Mucosa of stomach (tissue), 1 donor: ENCODE results near the gene SIK3.
"Not testable (repeated sequence)": the region's sequence is repeated elsewhere in the genome, so short reads cannot be mapped to it uniquely, and the experiment has no call there.

ENCODE experiments used
- H3K27me3 ChIP-seq: one replicate; pipeline ENCODE4 v1.7.0; 2013; ENCODE audit warnings: mild to moderate bottlenecking, low read length; ENCODE audit not compliant: control insufficient read depth, insufficient read depth
- H3K36me3 ChIP-seq: one replicate; pipeline ENCODE4 v1.7.0; 2013; ENCODE audit warnings: low read length; ENCODE audit not compliant: control insufficient read depth, insufficient read depth
- H3K4me1 ChIP-seq: one replicate; pipeline ENCODE4 v1.7.0; 2013; ENCODE audit warnings: mild to moderate bottlenecking, low read length; ENCODE audit not compliant: control insufficient read depth, insufficient read depth
- H3K4me3 ChIP-seq: one replicate; pipeline ENCODE4 v1.7.0; 2013; ENCODE audit warnings: low read length
- H3K9ac ChIP-seq: one replicate; pipeline ENCODE4 v1.7.0; 2013; ENCODE audit warnings: mild to moderate bottlenecking, low read length, moderate library complexity
- H3K9me3 ChIP-seq: one replicate; pipeline ENCODE4 v1.7.0; 2013; ENCODE audit warnings: mild to moderate bottlenecking, low read length, moderate library complexity; ENCODE audit not compliant: control insufficient read depth
- donor health status: Pancreatic carcinoma.

The SIK3 gene

GRCh38 chr11:116821050-116821918 lies 276.9 kb downstream of the SIK3 start:
- no peak overlapping the region for H3K4me3 ChIP-seq
- no peaks in the 10 kb centered on the region for H3K27me3 ChIP-seq
- H3K9me3 ChIP-seq = no peaks in the 10 kb centered on the region
- no peaks in the 10 kb centered on the region for H3K4me1 ChIP-seq
- no peaks in the 10 kb centered on the region for H3K36me3 ChIP-seq
- H3K9ac ChIP-seq = no peak overlapping the region

DNA sequence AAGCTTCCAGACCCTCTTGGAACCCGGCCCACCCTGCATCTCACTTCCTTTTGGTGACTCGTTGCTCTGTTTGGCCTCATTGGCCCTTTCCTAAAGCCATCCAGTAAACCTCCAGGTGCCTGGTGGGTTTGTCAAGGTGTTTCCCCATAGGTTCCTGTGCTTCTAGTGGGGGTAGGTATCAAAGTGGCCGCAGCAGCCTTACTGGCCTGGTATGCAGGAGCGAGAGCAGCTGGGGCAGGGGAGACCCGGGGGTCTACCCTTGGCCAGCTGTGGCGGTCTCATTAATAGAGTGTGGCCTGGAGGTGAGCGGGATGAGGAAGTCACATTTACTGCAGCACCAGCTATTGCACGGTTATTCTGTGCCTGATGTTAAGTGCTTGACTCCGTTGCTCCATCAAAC lies 279.2 kb downstream of the SIK3 start:
- Histone ChIP-seq H3K9ac (no peak overlapping the region), H3K4me3 (no peak overlapping the region), H3K27me3 (no peaks in the 10 kb centered on the region), H3K9me3 (no peaks in the 10 kb centered on the region), H3K4me1 (peaks cover 3% of the 10 kb centered on the region), H3K36me3 (no peaks in the 10 kb centered on the region)

- Histone ChIP-seq H3K9ac (no peak overlapping the region), H3K4me1 (peaks cover 18% of the 10 kb centered on the region), H3K36me3 (no peaks in the 10 kb centered on the region), H3K9me3 (no peaks in the 10 kb centered on the region), H3K27me3 (no peaks in the 10 kb centered on the region), H3K4me3 (no peak overlapping the region)
These were observed 283.7 kb downstream of the SIK3 start for GRCh38 chr11:116814502-116814901.

GRCh38 chr11:116813781-116814471 lies 284.3 kb downstream of the SIK3 start:
- Histone ChIP-seq H3K4me3 (no peak overlapping the region), H3K4me1 (peaks cover 21% of the 10 kb centered on the region), H3K36me3 (no peaks in the 10 kb centered on the region), H3K9ac (no peak overlapping the region), H3K27me3 (no peaks in the 10 kb centered on the region), H3K9me3 (no peaks in the 10 kb centered on the region)

GRCh38 chr11:116813170-116813569 lies 285.1 kb downstream of the SIK3 start:
- Histone ChIP-seq H3K4me1 (peaks cover 27% of the 10 kb centered on the region), H3K4me3 (no peak overlapping the region), H3K9ac (no peak overlapping the region), H3K27me3 (no peaks in the 10 kb centered on the region), H3K36me3 (no peaks in the 10 kb centered on the region), H3K9me3 (no peaks in the 10 kb centered on the region)

- H3K4me1 ChIP-seq = peaks cover 36% of the 10 kb centered on the region
- no peak overlapping the region for H3K9ac ChIP-seq
- H3K4me3 ChIP-seq = no peak overlapping the region
- H3K27me3 ChIP-seq = no peaks in the 10 kb centered on the region
- H3K36me3 ChIP-seq = no peaks in the 10 kb centered on the region
- no peaks in the 10 kb centered on the region for H3K9me3 ChIP-seq
These were observed 286.1 kb downstream of the SIK3 start for GRCh38 chr11:116812109-116812508.

DNA sequence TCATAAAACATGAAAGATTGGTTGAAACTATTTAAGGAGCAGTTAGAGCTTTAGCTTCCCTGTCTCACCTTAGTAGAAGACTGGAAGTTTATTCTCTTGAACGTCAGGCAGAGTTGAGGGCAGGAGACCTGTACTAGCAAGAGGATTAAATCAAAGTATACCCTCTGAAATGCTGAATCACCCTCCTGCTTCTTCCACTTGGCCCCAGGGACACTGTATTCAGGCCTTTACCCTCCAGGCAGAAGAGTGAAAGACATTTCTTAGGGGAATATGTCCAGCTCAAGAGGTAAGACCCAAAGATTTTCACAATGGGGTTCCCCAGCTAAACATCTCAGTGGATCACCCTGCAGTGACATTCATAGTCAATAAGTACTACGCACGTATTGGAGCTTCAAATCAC lies 287.0 kb downstream of the SIK3 start:
- H3K27me3 ChIP-seq = no peaks in the 10 kb centered on the region
- no peaks in the 10 kb centered on the region for H3K36me3 ChIP-seq
- H3K9ac ChIP-seq = no peak overlapping the region
- peaks cover 44% of the 10 kb centered on the region for H3K4me1 ChIP-seq
- no peaks in the 10 kb centered on the region for H3K9me3 ChIP-seq
- no peak overlapping the region for H3K4me3 ChIP-seq

DNA sequence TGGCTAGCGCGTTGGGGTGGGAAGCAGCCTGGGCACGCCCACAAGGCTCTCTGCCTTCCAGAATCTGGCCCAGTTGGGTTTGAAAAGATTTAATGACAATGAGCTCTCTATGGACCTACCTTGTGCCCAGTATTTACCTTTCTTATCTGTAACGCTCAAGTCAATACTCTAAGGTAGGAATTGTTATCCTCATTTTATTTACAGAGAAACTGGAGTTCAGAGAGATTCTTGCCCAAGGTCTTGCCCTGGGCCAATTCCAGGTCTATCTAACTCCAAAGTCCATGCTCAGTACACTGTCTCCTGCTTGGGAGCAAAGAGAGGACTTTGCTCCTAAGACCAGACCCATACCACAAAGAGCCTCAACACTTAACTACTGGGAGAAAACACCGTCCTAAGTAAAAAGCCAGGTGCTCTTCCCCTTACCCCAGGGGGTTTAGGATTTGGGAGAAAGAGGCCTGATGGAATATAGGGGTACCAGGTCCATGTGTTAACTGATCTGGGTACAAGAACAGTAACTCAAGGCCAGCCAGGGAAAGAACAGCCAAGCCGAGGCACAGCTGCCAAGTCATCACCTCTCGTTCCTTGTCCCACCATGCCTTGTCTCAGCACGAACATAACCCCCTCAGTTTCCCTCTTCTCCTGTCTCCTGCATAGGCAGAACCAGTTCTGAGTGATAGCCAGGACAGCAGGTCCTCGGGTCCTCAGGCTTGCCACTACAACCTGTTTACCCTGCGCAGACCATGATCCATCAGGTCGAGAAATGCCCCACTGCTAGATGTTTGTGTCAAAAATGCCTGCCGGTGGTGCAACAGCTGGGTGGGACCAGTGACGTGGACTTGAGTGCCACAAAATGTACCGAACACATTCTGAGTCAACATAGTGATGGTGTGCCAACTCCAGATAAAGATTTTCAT lies 289.7 kb downstream of the SIK3 start:
- H3K27me3 ChIP-seq = no peaks in the 10 kb centered on the region
- H3K4me1 ChIP-seq = peaks cover 40% of the 10 kb centered on the region
- no peaks in the 10 kb centered on the region for H3K36me3 ChIP-seq
- H3K9me3 ChIP-seq = no peaks in the 10 kb centered on the region
- H3K4me3 ChIP-seq = peak overlapping the region; percentile 29
- H3K9ac ChIP-seq = peak overlapping the region; percentile 54

DNA sequence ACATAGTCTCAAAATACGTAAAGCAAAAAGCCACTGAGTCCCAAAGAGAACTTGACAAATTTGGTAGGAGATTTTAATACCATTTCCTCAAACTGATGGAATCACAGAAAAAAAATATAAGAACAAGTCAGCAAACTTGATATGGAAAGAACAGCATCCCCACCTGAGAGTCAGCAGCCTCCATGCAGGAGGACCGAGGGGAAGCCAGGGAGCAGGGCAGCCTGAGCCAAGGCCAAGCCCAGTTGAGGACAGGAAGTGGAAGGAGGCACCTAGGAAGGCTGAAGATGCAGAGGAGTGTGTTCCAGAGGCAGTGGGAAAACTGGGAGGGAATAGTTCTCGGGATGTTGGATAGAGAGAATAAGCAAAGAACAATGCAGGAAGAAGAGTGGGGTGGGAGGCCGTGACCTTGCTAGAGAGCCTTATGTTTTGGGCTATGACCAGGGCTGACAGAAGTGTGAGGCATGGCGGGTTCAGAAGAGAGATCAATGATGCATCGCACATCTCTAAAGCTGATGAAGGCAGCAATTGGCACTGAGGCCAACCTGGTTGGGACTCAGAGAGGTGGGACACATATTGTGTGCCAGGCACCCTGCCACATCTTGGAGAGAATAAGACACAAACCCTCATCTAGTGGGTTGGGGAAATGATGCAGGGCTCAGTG lies 290.5 kb downstream of the SIK3 start:
- no peaks in the 10 kb centered on the region for H3K9me3 ChIP-seq
- H3K4me1 ChIP-seq = peaks cover 36% of the 10 kb centered on the region
- no peak overlapping the region for H3K9ac ChIP-seq
- no peak overlapping the region for H3K4me3 ChIP-seq
- H3K36me3 ChIP-seq = no peaks in the 10 kb centered on the region
- no peaks in the 10 kb centered on the region for H3K27me3 ChIP-seq

GRCh38 chr11:116804001-116804400 lies 294.2 kb downstream of the SIK3 start:
- no peaks in the 10 kb centered on the region for H3K9me3 ChIP-seq
- H3K4me1 ChIP-seq = peaks cover 27% of the 10 kb centered on the region
- no peaks in the 10 kb centered on the region for H3K36me3 ChIP-seq
- no peaks in the 10 kb centered on the region for H3K27me3 ChIP-seq
- H3K4me3 ChIP-seq = no peak overlapping the region
- H3K9ac ChIP-seq = no peak overlapping the region

DNA sequence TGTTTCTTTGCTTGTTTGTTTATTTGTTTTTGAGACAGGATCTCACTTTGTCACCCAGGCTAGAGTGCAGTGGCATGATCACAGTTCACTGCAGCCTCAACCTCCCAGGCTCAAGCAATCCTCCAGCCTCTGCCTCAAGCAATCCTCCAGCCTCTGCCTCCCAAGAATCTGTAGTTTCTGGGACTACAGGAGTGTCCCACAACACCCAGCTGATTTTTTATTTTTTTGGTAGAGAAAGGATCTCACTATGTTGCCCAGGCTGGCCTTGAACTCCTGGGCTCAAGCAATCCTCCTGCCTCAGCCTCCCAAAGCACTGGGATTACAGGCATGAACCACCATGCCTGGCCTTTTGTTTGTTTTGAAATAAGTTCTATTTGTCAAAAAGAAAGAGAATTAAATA lies 296.6 kb downstream of the SIK3 start:
- not testable (repeated sequence) for H3K27me3 ChIP-seq, H3K9me3 ChIP-seq, H3K4me3 ChIP-seq, H3K36me3 ChIP-seq, H3K9ac ChIP-seq
- peaks cover 19% of the 10 kb centered on the region for H3K4me1 ChIP-seq
